GM23338 (cell line): ENCODE results near the gene NOD1. TPM values are rescaled to one million over a fixed set of nuclear protein-coding genes. Genes with fewer than 3 reads are reported as not detected.
"Not testable (repeated sequence)": the region's sequence is repeated elsewhere in the genome, so short reads cannot be mapped to it uniquely, and the experiment has no call there.

ENCODE experiments used
- ATAC-seq: fragments of 200-7000 bp; cut with Tn5 transposase; 3 replicates; pipeline ENCODE4 v1.9.1; 2020
- DNase-seq: peaks from one replicate; pipeline ENCODE4 v3.0.0-alpha.2; 2015; ENCODE audit warnings: low spot score
- H2AFZ ChIP-seq: fragments of 200-600 bp; sonication (generic); 2 replicates; pipeline ENCODE4 v1.8.0; 2016; ENCODE audit warnings: antibody characterized with exemption, mild to moderate bottlenecking, moderate library complexity
- H3F3A ChIP-seq: fragments of 200-600 bp; sonication (generic); replicated peaks from 2 replicates; pipeline ENCODE4 v1.8.0; 2017; ENCODE audit warnings: antibody characterized with exemption, mixed run types, low read depth
- H3K27ac ChIP-seq: fragments of 200-600 bp; sonication (generic); 2 replicates; pipeline ENCODE4 v1.6.1; 2016; ENCODE audit warnings: low read depth
- H3K27me3 ChIP-seq: fragments of 200-600 bp; sonication (generic); 2 replicates; pipeline ENCODE4 v1.8.0; 2016; ENCODE audit warnings: mild to moderate bottlenecking, mixed run types, moderate library complexity; ENCODE audit not compliant: insufficient read depth
- H3K36me3 ChIP-seq: fragments of 200-600 bp; sonication (generic); 2 replicates; pipeline ENCODE4 v1.8.0; 2016; ENCODE audit warnings: mild to moderate bottlenecking; ENCODE audit not compliant: insufficient read depth
- H3K4me1 ChIP-seq: fragments of 200-600 bp; sonication (generic); 2 replicates; pipeline ENCODE4 v1.8.0; 2016; ENCODE audit warnings: mild to moderate bottlenecking, moderate library complexity; ENCODE audit not compliant: insufficient read depth
- H3K4me2 ChIP-seq: fragments of 200-600 bp; sonication (generic); 2 replicates; pipeline ENCODE4 v1.7.1; 2017; ENCODE audit warnings: mixed run types
- H3K4me3 ChIP-seq: fragments of 200-600 bp; sonication (generic); 2 replicates; pipeline ENCODE4 v1.6.1; 2016; ENCODE audit warnings: mixed run types
- H3K79me2 ChIP-seq: fragments of 200-600 bp; sonication (generic); replicated peaks from 2 replicates; pipeline ENCODE4 v1.8.0; 2017; ENCODE audit warnings: mild to moderate bottlenecking; ENCODE audit not compliant: insufficient read depth
- H3K9me2 ChIP-seq: fragments of 200-600 bp; sonication (generic); 2 replicates; pipeline ENCODE4 v1.8.0; 2017; ENCODE audit not compliant: insufficient read depth
- H4K20me1 ChIP-seq: fragments of 200-600 bp; sonication (generic); replicated peaks from 2 replicates; pipeline ENCODE4 v1.8.0; 2017; ENCODE audit warnings: mild to moderate bottlenecking; ENCODE audit not compliant: insufficient read depth
- H3K27ac Mint-ChIP-seq: 2 replicates; pipeline ENCODE4 v1.8.0; 2020; ENCODE audit warnings: inconsistent platforms, mild to moderate bottlenecking, moderate library complexity, mixed read lengths
- H3K27me3 Mint-ChIP-seq: 3 replicates; pipeline ENCODE4 v1.8.0; 2022; ENCODE audit warnings: low read depth, mild to moderate bottlenecking, moderate library complexity, mixed read lengths, inconsistent platforms; ENCODE audit not compliant: insufficient read depth, poor library complexity
- H3K36me3 Mint-ChIP-seq: 3 replicates; pipeline ENCODE4 v1.8.0; 2021; ENCODE audit warnings: low read depth, mild to moderate bottlenecking, inconsistent platforms, moderate library complexity, mixed read lengths
- H3K4me1 Mint-ChIP-seq: 3 replicates; pipeline ENCODE4 v1.8.0; 2020; ENCODE audit warnings: mild to moderate bottlenecking, inconsistent platforms, mixed read lengths
- H3K4me3 Mint-ChIP-seq: 3 replicates; pipeline ENCODE4 v1.8.0; 2021; ENCODE audit warnings: moderate library complexity, mild to moderate bottlenecking, inconsistent platforms, mixed read lengths
- H3K9me3 Mint-ChIP-seq: 3 replicates; pipeline ENCODE4 v1.8.0; 2020; ENCODE audit warnings: moderate library complexity, mild to moderate bottlenecking, inconsistent platforms, mixed read lengths
- CREB1 ChIP-seq: fragments of 250-450 bp; sonication (Bioruptor Pico); IDR thresholded peaks from 2 replicates; pipeline ENCODE4 v1.5.0; 2020; ENCODE audit warnings: low read depth, mild to moderate bottlenecking, moderate library complexity
- CTCF ChIP-seq, 2 experiments: fragments of 200-600 bp in 1 of 2; sonication (generic) in 1 of 2; conservative IDR thresholded peaks; 2 replicates each; pipeline versions ENCODE4 v1.5.1 to v1.6.1; 2016 to 2017; ENCODE audit warnings: antibody characterized with exemption in 2 of 2, low read depth in 2 of 2, mild to moderate bottlenecking in 2 of 2, moderate library complexity in 1 of 2
- EZH2 ChIP-seq: fragments of 200-600 bp; sonication (generic); IDR thresholded peaks from one replicate; pipeline ENCODE4 v1.8.0; 2017; ENCODE audit warnings: antibody characterized with exemption, mild to moderate bottlenecking, low read depth; ENCODE audit not compliant: unreplicated experiment
- EZH2phosphoT487 ChIP-seq: fragments of 200-600 bp; sonication (generic); IDR thresholded peaks from one replicate; pipeline ENCODE4 v1.8.1; 2018; ENCODE audit warnings: antibody characterized with exemption; ENCODE audit not compliant: unreplicated experiment
- JUNB ChIP-seq: IDR thresholded peaks from one replicate; pipeline ENCODE4 v1.6.1; 2016; ENCODE audit warnings: antibody characterized with exemption; ENCODE audit not compliant: unreplicated experiment
- POLR2AphosphoS5 ChIP-seq: IDR thresholded peaks from 2 replicates; pipeline ENCODE4 v1.6.1; 2016; ENCODE audit warnings: antibody characterized with exemption, low read depth
- STAT1 ChIP-seq: IDR thresholded peaks from one replicate; pipeline ENCODE4 v1.6.1; 2016; ENCODE audit warnings: antibody characterized with exemption; ENCODE audit not compliant: unreplicated experiment
- ZNF114 ChIP-seq: fragments of 250-450 bp; sonication (Bioruptor Pico); IDR thresholded peaks from 2 replicates; pipeline ENCODE4 v1.5.0; 2020; ENCODE audit warnings: mild to moderate bottlenecking, moderate library complexity
- long read RNA-seq: library from polyadenylated mRNA; unstranded; transcript quantifications from one replicate; pipeline ENCODE4 v2.0.0, GENCODE V29; 2020; ENCODE audit not compliant: unreplicated experiment
- polyA plus RNA-seq: library from polyadenylated mRNA; unstranded; fragments of >200 nt; fragmentation: Nextera tagmentation; extraction: Ambion mirVana; gene quantifications from 2 replicates; pipeline ENCODE4 v1.2.1, GENCODE V29; 2016
- total RNA-seq: library from RNA; depleted of rRNA; stranded (reverse); fragments of >200 nt; shearing (Covaris generic); gene quantifications from 2 replicates; pipeline ENCODE4 v1.2.3, GENCODE V29; 2014; rRNA removed

The NOD1 gene
- total RNA-seq (3.8 and 7.3 TPM in 2 replicates), polyA plus RNA-seq (2.1 and 3.3 TPM in 2 replicates)
- long read RNA-seq, partial matches to known transcripts = 2 of 7 reads
- long read RNA-seq, other reads (novel, unspliced or antisense) = 5 of 7 reads

GRCh38 chr7:30478349-30479201 lies at the start of gene NOD1:
NOD1 (minus strand) TSS chr7:30478784; CDS start chr7:30456921, 21,863 bp downstream.
- H3K27ac Mint-ChIP-seq = peak within 1 kb of the TSS; percentile 74
- ATAC-seq (peak; percentile 95), DNase-seq (peak; percentile 82)
- H3K9me2 ChIP-seq = no peaks in the 10 kb centered on the region
- H3K4me2 ChIP-seq = peak within 1 kb of the TSS; percentile 90
- H3K27me3 ChIP-seq = peaks cover 11% of the 10 kb centered on the region; the same call in 1 of the 2 replicates
- peak within 1 kb of the TSS; percentile 79 for H3K27ac ChIP-seq
- H3K36me3 Mint-ChIP-seq = no peaks in the 10 kb centered on the region; the same call in 2 of the 3 replicates
- peaks cover 5% of the 10 kb centered on the region; the same call in 1 of the 2 replicates for H3K79me2 ChIP-seq
- peaks cover 11% of the 10 kb centered on the region for H3K27me3 Mint-ChIP-seq
- H3K4me3 ChIP-seq = peak within 1 kb of the TSS; percentile 85
- H3K4me1 Mint-ChIP-seq = peaks cover 2% of the 10 kb centered on the region; the same call in 2 of the 3 replicates
- peak within 1 kb of the TSS; percentile 95 for H2AFZ ChIP-seq
- H3K4me3 Mint-ChIP-seq = peak within 1 kb of the TSS; percentile 88
- no peaks in the 10 kb centered on the region; the same call in 1 of the 2 replicates for H4K20me1 ChIP-seq
- no peak for TF ChIP-seq JUNB
- TF ChIP-seq POLR2AphosphoS5 = peak; percentile 60; the same call in 1 of the 2 replicates
- H3K9me3 Mint-ChIP-seq = no peaks in the 10 kb centered on the region
- peaks cover 8% of the 10 kb centered on the region for H3K4me1 ChIP-seq
- no peaks in the 10 kb centered on the region for H3F3A ChIP-seq
- H3K36me3 ChIP-seq = no peaks in the 10 kb centered on the region

- H3K4me3 ChIP-seq, H3K27me3 ChIP-seq, H3K27ac Mint-ChIP-seq, H3F3A ChIP-seq, H3K79me2 ChIP-seq, H3K4me2 ChIP-seq, H3K9me3 Mint-ChIP-seq, H3K4me1 ChIP-seq, H3K27me3 Mint-ChIP-seq, H3K36me3 ChIP-seq, DNase-seq, H2AFZ ChIP-seq, H3K36me3 Mint-ChIP-seq, H3K4me3 Mint-ChIP-seq, H3K4me1 Mint-ChIP-seq, H3K27ac ChIP-seq, H4K20me1 ChIP-seq, ATAC-seq, H3K9me2 ChIP-seq: not testable (repeated sequence)
Measured at GRCh38 chr7:30527297-30527696, 48.7 kb upstream of the NOD1 start.

- H3K4me2 ChIP-seq = no peak overlapping the region
- H3K4me3 Mint-ChIP-seq = no peak overlapping the region
- DNase-seq = peak; percentile 48
- no peaks in the 10 kb centered on the region for H3K9me3 Mint-ChIP-seq
- H3K36me3 Mint-ChIP-seq = no peaks in the 10 kb centered on the region
- H3K4me1 Mint-ChIP-seq = peaks cover 7% of the 10 kb centered on the region
- no peaks in the 10 kb centered on the region; the same call in 1 of the 2 replicates for H4K20me1 ChIP-seq
- H3K36me3 ChIP-seq = no peaks in the 10 kb centered on the region
- H2AFZ ChIP-seq = no peak overlapping the region
- no peak overlapping the region for H3K4me3 ChIP-seq
- peaks cover 10% of the 10 kb centered on the region; the same call in 1 of the 2 replicates for H3K9me2 ChIP-seq
- H3K79me2 ChIP-seq = no peaks in the 10 kb centered on the region
- no peaks in the 10 kb centered on the region for H3K27me3 ChIP-seq
- H3K4me1 ChIP-seq = 0 out of 2 replicates have a peak, but pooled peaks cover 4% of the 10 kb centered on the region
- H3K27ac Mint-ChIP-seq = no peak overlapping the region
- no peak for ATAC-seq
- H3K27me3 Mint-ChIP-seq = peaks cover 7% of the 10 kb centered on the region
- H3K27ac ChIP-seq = no peak overlapping the region
- no peaks in the 10 kb centered on the region for H3F3A ChIP-seq
- TF ChIP-seq CREB1 (CRISPR knock-in tag) (no peak), JUNB (no peak), EZH2phosphoT487 (no peak), POLR2AphosphoS5 (no peak), CTCF (conservative IDR thresholded peaks at IDR 0.05; ENCODE audit: low read depth in 2 of 2) (no peak), ZNF114 (CRISPR knock-in tag) (no peak), EZH2 (no peak), STAT1 (no peak)
Measured at GRCh38 chr7:30526163-30526562, 47.6 kb upstream of the NOD1 start.
